WTC11 (cell line): ENCODE data around the gene FRK. TPM values are rescaled to one million over a fixed set of nuclear protein-coding genes. Genes with fewer than 3 reads are reported as not detected.

Experiments
- ATAC-seq: fragments of 200-7000 bp; cut with Tn5 transposase; 2 replicates; pipeline ENCODE4 v1.10.0; 2021; ENCODE audit warnings: mild to moderate bottlenecking, moderate library complexity
- CTCF ChIA-PET: fragments of 300-600 bp; sonication (Branson Sonifier 250); formaldehyde crosslinking; loops from one replicate; lab custom pipeline; 2021; ENCODE audit warnings: antibody characterized with exemption; lab: Charles Lee
- POLR2A ChIA-PET: fragments of 350-600 bp; sonication (Branson Sonifier 250); formaldehyde crosslinking; loops from one replicate; lab custom pipeline; 2021; ENCODE audit warnings: antibody characterized with exemption; lab: Charles Lee
- DNase-seq: peaks from one replicate; pipeline ENCODE4 v3.0.0; 2021; ENCODE audit warnings: low spot score
- H3K27ac Mint-ChIP-seq: 2 replicates; pipeline ENCODE4 v1.8.0; 2021; ENCODE audit warnings: mixed read lengths
- H3K27me3 Mint-ChIP-seq: 2 replicates; pipeline ENCODE4 v1.8.0; 2021; ENCODE audit warnings: low read depth, mild to moderate bottlenecking, moderate library complexity, mixed read lengths
- H3K36me3 Mint-ChIP-seq: 2 replicates; pipeline ENCODE4 v1.8.0; 2021; ENCODE audit warnings: mixed read lengths
- H3K4me1 Mint-ChIP-seq: 2 replicates; pipeline ENCODE4 v1.8.0; 2022; ENCODE audit warnings: mixed read lengths
- H3K4me3 Mint-ChIP-seq: 2 replicates; pipeline ENCODE4 v1.8.0; 2021; ENCODE audit warnings: mild to moderate bottlenecking, moderate library complexity, mixed read lengths
- H3K9me3 Mint-ChIP-seq: 2 replicates; pipeline ENCODE4 v1.8.0; 2021; ENCODE audit warnings: mixed read lengths
- CDX4 ChIP-seq: fragments of 250-450 bp; sonication (Bioruptor Pico); IDR thresholded peaks from 2 replicates; pipeline ENCODE4 v1.9.0; 2021; ENCODE audit warnings: moderate library complexity, mild to moderate bottlenecking, inconsistent platforms, borderline replicate concordance
- E2F4 ChIP-seq: sonication (generic); formaldehyde crosslinking; IDR thresholded peaks from 2 replicates; pipeline ENCODE4 v1.8.1; 2022; ENCODE audit warnings: low read depth, mild to moderate bottlenecking, moderate library complexity, missing genetic modification reagents, borderline replicate concordance
- ELF4 ChIP-seq: sonication (generic); formaldehyde crosslinking; IDR thresholded peaks from 2 replicates; pipeline ENCODE4 v1.8.1; 2022; ENCODE audit warnings: low read depth, mild to moderate bottlenecking, moderate library complexity, missing genetic modification reagents
- ETV6 ChIP-seq: sonication (generic); formaldehyde crosslinking; IDR thresholded peaks from 2 replicates; pipeline ENCODE4 v1.8.1; 2022; ENCODE audit warnings: mild to moderate bottlenecking, missing genetic modification reagents
- FOXP4 ChIP-seq: sonication (generic); formaldehyde crosslinking; IDR thresholded peaks from 2 replicates; pipeline ENCODE4 v1.8.0; 2022; ENCODE audit warnings: mild to moderate bottlenecking, missing genetic modification reagents
- GTF2I ChIP-seq: fragments of 250-450 bp; sonication (Bioruptor Pico); conservative IDR thresholded peaks from 2 replicates; pipeline ENCODE4 v1.4.0; 2021; ENCODE audit warnings: mild to moderate bottlenecking
- KAT7 ChIP-seq: sonication (generic); formaldehyde crosslinking; IDR thresholded peaks from 2 replicates; pipeline ENCODE4 v1.8.1; 2023; ENCODE audit warnings: missing genetic modification reagents, mild to moderate bottlenecking, borderline replicate concordance
- MXD4 ChIP-seq: fragments of 250-450 bp; sonication (Bioruptor Pico); IDR thresholded peaks from 2 replicates; pipeline ENCODE4 v1.8.0; 2021; ENCODE audit warnings: mild to moderate bottlenecking, moderate library complexity, borderline replicate concordance
- MYBL2 ChIP-seq: sonication (generic); formaldehyde crosslinking; IDR thresholded peaks from 2 replicates; pipeline ENCODE4 v1.8.1; 2023; ENCODE audit warnings: mild to moderate bottlenecking, moderate library complexity, missing genetic modification reagents
- NFATC4 ChIP-seq: fragments of 250-450 bp; sonication (Bioruptor Pico); IDR thresholded peaks from 2 replicates; pipeline ENCODE4 v1.9.0; 2021; ENCODE audit warnings: mild to moderate bottlenecking
- NR1H2 ChIP-seq: sonication (generic); formaldehyde crosslinking; IDR thresholded peaks from 2 replicates; pipeline ENCODE4 v1.9.0; 2021; ENCODE audit warnings: mild to moderate bottlenecking, moderate library complexity, missing genetic modification reagents
- OVOL2 ChIP-seq: fragments of 250-450 bp; sonication (Bioruptor Pico); IDR thresholded peaks from 2 replicates; pipeline ENCODE4 v1.9.0; 2021; ENCODE audit warnings: mild to moderate bottlenecking, borderline replicate concordance
- ZNF219 ChIP-seq: sonication (generic); formaldehyde crosslinking; IDR thresholded peaks from 2 replicates; pipeline ENCODE4 v1.8.0; 2023; ENCODE audit warnings: missing genetic modification reagents, mild to moderate bottlenecking, borderline replicate concordance
- ZNF263 ChIP-seq: sonication (generic); formaldehyde crosslinking; IDR thresholded peaks from 2 replicates; pipeline ENCODE4 v1.8.1; 2022; ENCODE audit warnings: low read depth, mild to moderate bottlenecking, moderate library complexity, missing genetic modification reagents
- ZNF671 ChIP-seq: fragments of 250-450 bp; sonication (Bioruptor Pico); IDR thresholded peaks from 2 replicates; pipeline ENCODE4 v1.8.0; 2021; ENCODE audit warnings: mild to moderate bottlenecking
- ZSCAN18 ChIP-seq: fragments of 250-450 bp; sonication (Bioruptor Pico); IDR thresholded peaks from 2 replicates; pipeline ENCODE4 v2.1.2; 2022; ENCODE audit warnings: mild to moderate bottlenecking, moderate library complexity
- total RNA-seq: library from RNA; stranded (reverse); gene quantifications from 3 replicates; pipeline ENCODE4 v1.2.3, GENCODE V29; 2021
- TF ChIP-seq, protein P1 (sequence below): sonication (generic); formaldehyde crosslinking; IDR thresholded peaks from 2 replicates; pipeline ENCODE4 v1.8.0; 2023; ENCODE audit warnings: missing genetic modification reagents, mild to moderate bottlenecking, borderline replicate concordance
- TF ChIP-seq, protein P2 (sequence below): fragments of 250-450 bp; sonication (Bioruptor Pico); IDR thresholded peaks from 2 replicates; pipeline ENCODE4 v1.8.0; 2021; ENCODE audit warnings: mild to moderate bottlenecking
- TF ChIP-seq, protein P3 (sequence below): sonication (generic); formaldehyde crosslinking; IDR thresholded peaks from 2 replicates; pipeline ENCODE4 v1.8.0; 2023; ENCODE audit warnings: mild to moderate bottlenecking, missing genetic modification reagents

The FRK gene
- total RNA-seq, 1 experiment from 2014 or later = 0.13 TPM

GRCh38 chr6:116049321-116049720, 11.4 kb downstream of the FRK start (continued):
- TF ChIP-seq, protein P1, sequence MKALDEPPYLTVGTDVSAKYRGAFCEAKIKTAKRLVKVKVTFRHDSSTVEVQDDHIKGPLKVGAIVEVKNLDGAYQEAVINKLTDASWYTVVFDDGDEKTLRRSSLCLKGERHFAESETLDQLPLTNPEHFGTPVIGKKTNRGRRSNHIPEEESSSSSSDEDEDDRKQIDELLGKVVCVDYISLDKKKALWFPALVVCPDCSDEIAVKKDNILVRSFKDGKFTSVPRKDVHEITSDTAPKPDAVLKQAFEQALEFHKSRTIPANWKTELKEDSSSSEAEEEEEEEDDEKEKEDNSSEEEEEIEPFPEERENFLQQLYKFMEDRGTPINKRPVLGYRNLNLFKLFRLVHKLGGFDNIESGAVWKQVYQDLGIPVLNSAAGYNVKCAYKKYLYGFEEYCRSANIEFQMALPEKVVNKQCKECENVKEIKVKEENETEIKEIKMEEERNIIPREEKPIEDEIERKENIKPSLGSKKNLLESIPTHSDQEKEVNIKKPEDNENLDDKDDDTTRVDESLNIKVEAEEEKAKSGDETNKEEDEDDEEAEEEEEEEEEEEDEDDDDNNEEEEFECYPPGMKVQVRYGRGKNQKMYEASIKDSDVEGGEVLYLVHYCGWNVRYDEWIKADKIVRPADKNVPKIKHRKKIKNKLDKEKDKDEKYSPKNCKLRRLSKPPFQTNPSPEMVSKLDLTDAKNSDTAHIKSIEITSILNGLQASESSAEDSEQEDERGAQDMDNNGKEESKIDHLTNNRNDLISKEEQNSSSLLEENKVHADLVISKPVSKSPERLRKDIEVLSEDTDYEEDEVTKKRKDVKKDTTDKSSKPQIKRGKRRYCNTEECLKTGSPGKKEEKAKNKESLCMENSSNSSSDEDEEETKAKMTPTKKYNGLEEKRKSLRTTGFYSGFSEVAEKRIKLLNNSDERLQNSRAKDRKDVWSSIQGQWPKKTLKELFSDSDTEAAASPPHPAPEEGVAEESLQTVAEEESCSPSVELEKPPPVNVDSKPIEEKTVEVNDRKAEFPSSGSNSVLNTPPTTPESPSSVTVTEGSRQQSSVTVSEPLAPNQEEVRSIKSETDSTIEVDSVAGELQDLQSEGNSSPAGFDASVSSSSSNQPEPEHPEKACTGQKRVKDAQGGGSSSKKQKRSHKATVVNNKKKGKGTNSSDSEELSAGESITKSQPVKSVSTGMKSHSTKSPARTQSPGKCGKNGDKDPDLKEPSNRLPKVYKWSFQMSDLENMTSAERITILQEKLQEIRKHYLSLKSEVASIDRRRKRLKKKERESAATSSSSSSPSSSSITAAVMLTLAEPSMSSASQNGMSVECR (CRISPR knock-in tag) = no peak
- no peak for TF ChIP-seq ELF4 (CRISPR knock-in tag)
- no peak for TF ChIP-seq CDX4 (CRISPR knock-in tag)
- TF ChIP-seq MXD4 (CRISPR knock-in tag) = no peak
- TF ChIP-seq, protein P2, sequence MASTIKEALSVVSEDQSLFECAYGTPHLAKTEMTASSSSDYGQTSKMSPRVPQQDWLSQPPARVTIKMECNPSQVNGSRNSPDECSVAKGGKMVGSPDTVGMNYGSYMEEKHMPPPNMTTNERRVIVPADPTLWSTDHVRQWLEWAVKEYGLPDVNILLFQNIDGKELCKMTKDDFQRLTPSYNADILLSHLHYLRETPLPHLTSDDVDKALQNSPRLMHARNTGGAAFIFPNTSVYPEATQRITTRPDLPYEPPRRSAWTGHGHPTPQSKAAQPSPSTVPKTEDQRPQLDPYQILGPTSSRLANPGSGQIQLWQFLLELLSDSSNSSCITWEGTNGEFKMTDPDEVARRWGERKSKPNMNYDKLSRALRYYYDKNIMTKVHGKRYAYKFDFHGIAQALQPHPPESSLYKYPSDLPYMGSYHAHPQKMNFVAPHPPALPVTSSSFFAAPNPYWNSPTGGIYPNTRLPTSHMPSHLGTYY (CRISPR knock-in tag) = no peak
- no peak for TF ChIP-seq ZSCAN18
- no peak for TF ChIP-seq ZNF671
- TF ChIP-seq KAT7 (CRISPR knock-in tag) = no peak
- TF ChIP-seq FOXP4 = no peak

GRCh38 chr6:116047173-116047933, 13.3 kb downstream of the FRK start:
- H3K4me1 Mint-ChIP-seq = no peaks in the 10 kb centered on the region
- DNase-seq = no peak
- no peaks in the 10 kb centered on the region; the same call in 1 of the 2 replicates for H3K27me3 Mint-ChIP-seq
- CTCF ChIA-PET = interaction anchor here (1.4 kb wide), 1 partner anchor 36 kb away, joined by 3 read pairs; no protein-coding TSS in a partner anchor
- POLR2A ChIA-PET = no interaction called here
- H3K27ac Mint-ChIP-seq = no peak overlapping the region
- H3K9me3 Mint-ChIP-seq = peaks cover 15% of the 10 kb centered on the region
- no peak for ATAC-seq
- no peak overlapping the region for H3K4me3 Mint-ChIP-seq
- no peaks in the 10 kb centered on the region for H3K36me3 Mint-ChIP-seq
- no peak for TF ChIP-seq NR1H2 (CRISPR knock-in tag)
- TF ChIP-seq NFATC4 = no peak
- no peak for TF ChIP-seq MYBL2 (CRISPR knock-in tag)
- TF ChIP-seq E2F4 (CRISPR knock-in tag) = no peak
- no peak for TF ChIP-seq ZNF263 (CRISPR knock-in tag)
- no peak for TF ChIP-seq ZNF219 (CRISPR knock-in tag)
- TF ChIP-seq ETV6 (CRISPR knock-in tag) = no peak
- no peak for TF ChIP-seq ZNF671
- TF ChIP-seq ZSCAN18 = no peak
- TF ChIP-seq, protein P3, sequence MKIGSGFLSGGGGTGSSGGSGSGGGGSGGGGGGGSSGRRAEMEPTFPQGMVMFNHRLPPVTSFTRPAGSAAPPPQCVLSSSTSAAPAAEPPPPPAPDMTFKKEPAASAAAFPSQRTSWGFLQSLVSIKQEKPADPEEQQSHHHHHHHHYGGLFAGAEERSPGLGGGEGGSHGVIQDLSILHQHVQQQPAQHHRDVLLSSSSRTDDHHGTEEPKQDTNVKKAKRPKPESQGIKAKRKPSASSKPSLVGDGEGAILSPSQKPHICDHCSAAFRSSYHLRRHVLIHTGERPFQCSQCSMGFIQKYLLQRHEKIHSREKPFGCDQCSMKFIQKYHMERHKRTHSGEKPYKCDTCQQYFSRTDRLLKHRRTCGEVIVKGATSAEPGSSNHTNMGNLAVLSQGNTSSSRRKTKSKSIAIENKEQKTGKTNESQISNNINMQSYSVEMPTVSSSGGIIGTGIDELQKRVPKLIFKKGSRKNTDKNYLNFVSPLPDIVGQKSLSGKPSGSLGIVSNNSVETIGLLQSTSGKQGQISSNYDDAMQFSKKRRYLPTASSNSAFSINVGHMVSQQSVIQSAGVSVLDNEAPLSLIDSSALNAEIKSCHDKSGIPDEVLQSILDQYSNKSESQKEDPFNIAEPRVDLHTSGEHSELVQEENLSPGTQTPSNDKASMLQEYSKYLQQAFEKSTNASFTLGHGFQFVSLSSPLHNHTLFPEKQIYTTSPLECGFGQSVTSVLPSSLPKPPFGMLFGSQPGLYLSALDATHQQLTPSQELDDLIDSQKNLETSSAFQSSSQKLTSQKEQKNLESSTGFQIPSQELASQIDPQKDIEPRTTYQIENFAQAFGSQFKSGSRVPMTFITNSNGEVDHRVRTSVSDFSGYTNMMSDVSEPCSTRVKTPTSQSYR (CRISPR knock-in tag) = no peak
- TF ChIP-seq GTF2I = no peak
- TF ChIP-seq OVOL2 (CRISPR knock-in tag) = no peak
